GM23338 (cell line): ENCODE data around the gene CCL15. TPM values are rescaled to one million over a fixed set of nuclear protein-coding genes. Genes with fewer than 3 reads are reported as not detected.
A peak's percentile ranks its signal among the peaks of the same experiment; 100 is the strongest.

Source experiments
- ATAC-seq: fragments of 200-7000 bp; cut with Tn5 transposase; 3 replicates; pipeline ENCODE4 v1.9.1; 2020
- DNase-seq: peaks from one replicate; pipeline ENCODE4 v3.0.0-alpha.2; 2015; ENCODE audit warnings: low spot score
- H2AFZ ChIP-seq: fragments of 200-600 bp; sonication (generic); 2 replicates; pipeline ENCODE4 v1.8.0; 2016; ENCODE audit warnings: antibody characterized with exemption, mild to moderate bottlenecking, moderate library complexity
- H3F3A ChIP-seq: fragments of 200-600 bp; sonication (generic); replicated peaks from 2 replicates; pipeline ENCODE4 v1.8.0; 2017; ENCODE audit warnings: antibody characterized with exemption, mixed run types, low read depth
- H3K27ac ChIP-seq: fragments of 200-600 bp; sonication (generic); 2 replicates; pipeline ENCODE4 v1.6.1; 2016; ENCODE audit warnings: low read depth
- H3K27me3 ChIP-seq: fragments of 200-600 bp; sonication (generic); 2 replicates; pipeline ENCODE4 v1.8.0; 2016; ENCODE audit warnings: mild to moderate bottlenecking, mixed run types, moderate library complexity; ENCODE audit not compliant: insufficient read depth
- H3K36me3 ChIP-seq: fragments of 200-600 bp; sonication (generic); 2 replicates; pipeline ENCODE4 v1.8.0; 2016; ENCODE audit warnings: mild to moderate bottlenecking; ENCODE audit not compliant: insufficient read depth
- H3K4me1 ChIP-seq: fragments of 200-600 bp; sonication (generic); 2 replicates; pipeline ENCODE4 v1.8.0; 2016; ENCODE audit warnings: mild to moderate bottlenecking, moderate library complexity; ENCODE audit not compliant: insufficient read depth
- H3K4me2 ChIP-seq: fragments of 200-600 bp; sonication (generic); 2 replicates; pipeline ENCODE4 v1.7.1; 2017; ENCODE audit warnings: mixed run types
- H3K4me3 ChIP-seq: fragments of 200-600 bp; sonication (generic); 2 replicates; pipeline ENCODE4 v1.6.1; 2016; ENCODE audit warnings: mixed run types
- H3K79me2 ChIP-seq: fragments of 200-600 bp; sonication (generic); replicated peaks from 2 replicates; pipeline ENCODE4 v1.8.0; 2017; ENCODE audit warnings: mild to moderate bottlenecking; ENCODE audit not compliant: insufficient read depth
- H3K9me2 ChIP-seq: fragments of 200-600 bp; sonication (generic); 2 replicates; pipeline ENCODE4 v1.8.0; 2017; ENCODE audit not compliant: insufficient read depth
- H4K20me1 ChIP-seq: fragments of 200-600 bp; sonication (generic); replicated peaks from 2 replicates; pipeline ENCODE4 v1.8.0; 2017; ENCODE audit warnings: mild to moderate bottlenecking; ENCODE audit not compliant: insufficient read depth
- H3K27ac Mint-ChIP-seq: 2 replicates; pipeline ENCODE4 v1.8.0; 2020; ENCODE audit warnings: inconsistent platforms, mild to moderate bottlenecking, moderate library complexity, mixed read lengths
- H3K27me3 Mint-ChIP-seq: 3 replicates; pipeline ENCODE4 v1.8.0; 2022; ENCODE audit warnings: low read depth, mild to moderate bottlenecking, moderate library complexity, mixed read lengths, inconsistent platforms; ENCODE audit not compliant: insufficient read depth, poor library complexity
- H3K36me3 Mint-ChIP-seq: 3 replicates; pipeline ENCODE4 v1.8.0; 2021; ENCODE audit warnings: low read depth, mild to moderate bottlenecking, inconsistent platforms, moderate library complexity, mixed read lengths
- H3K4me1 Mint-ChIP-seq: 3 replicates; pipeline ENCODE4 v1.8.0; 2020; ENCODE audit warnings: mild to moderate bottlenecking, inconsistent platforms, mixed read lengths
- H3K4me3 Mint-ChIP-seq: 3 replicates; pipeline ENCODE4 v1.8.0; 2021; ENCODE audit warnings: moderate library complexity, mild to moderate bottlenecking, inconsistent platforms, mixed read lengths
- H3K9me3 Mint-ChIP-seq: 3 replicates; pipeline ENCODE4 v1.8.0; 2020; ENCODE audit warnings: moderate library complexity, mild to moderate bottlenecking, inconsistent platforms, mixed read lengths
- ETS1 ChIP-seq: IDR thresholded peaks from 2 replicates; pipeline ENCODE4 v1.6.1; 2016; ENCODE audit warnings: antibody characterized with exemption
- NANOG ChIP-seq: IDR thresholded peaks from 2 replicates; pipeline ENCODE4 v1.6.1; 2016; ENCODE audit warnings: antibody characterized with exemption, borderline replicate concordance
- REST ChIP-seq: IDR thresholded peaks from one replicate; pipeline ENCODE4 v1.6.1; 2018; ENCODE audit warnings: antibody characterized with exemption; ENCODE audit not compliant: unreplicated experiment
- STAT1 ChIP-seq: IDR thresholded peaks from one replicate; pipeline ENCODE4 v1.6.1; 2016; ENCODE audit warnings: antibody characterized with exemption; ENCODE audit not compliant: unreplicated experiment
- polyA plus RNA-seq: library from polyadenylated mRNA; unstranded; fragments of >200 nt; fragmentation: Nextera tagmentation; extraction: Ambion mirVana; gene quantifications from 2 replicates; pipeline ENCODE4 v1.2.1, GENCODE V29; 2016
- total RNA-seq: library from RNA; depleted of rRNA; stranded (reverse); fragments of >200 nt; shearing (Covaris generic); gene quantifications from 2 replicates; pipeline ENCODE4 v1.2.3, GENCODE V29; 2014
- TF ChIP-seq, protein P1 (sequence below), 2 experiments: fragments of 200-600 bp in 1 of 2; sonication (generic) in 1 of 2; conservative IDR thresholded peaks; 2 replicates each; pipeline versions ENCODE4 v1.5.1 to v1.6.1; 2016 to 2017; ENCODE audit warnings: antibody characterized with exemption in 2 of 2, low read depth in 2 of 2, mild to moderate bottlenecking in 2 of 2, moderate library complexity in 1 of 2
- TF ChIP-seq, protein P2 (sequence below): fragments of 250-450 bp; sonication (Bioruptor Pico); IDR thresholded peaks from 2 replicates; pipeline ENCODE4 v1.5.0; 2020; ENCODE audit warnings: mild to moderate bottlenecking, moderate library complexity

CCL15 gene
- total and polyA plus RNA-seq, 2 experiments from 2014 or later: not detected

DNA sequence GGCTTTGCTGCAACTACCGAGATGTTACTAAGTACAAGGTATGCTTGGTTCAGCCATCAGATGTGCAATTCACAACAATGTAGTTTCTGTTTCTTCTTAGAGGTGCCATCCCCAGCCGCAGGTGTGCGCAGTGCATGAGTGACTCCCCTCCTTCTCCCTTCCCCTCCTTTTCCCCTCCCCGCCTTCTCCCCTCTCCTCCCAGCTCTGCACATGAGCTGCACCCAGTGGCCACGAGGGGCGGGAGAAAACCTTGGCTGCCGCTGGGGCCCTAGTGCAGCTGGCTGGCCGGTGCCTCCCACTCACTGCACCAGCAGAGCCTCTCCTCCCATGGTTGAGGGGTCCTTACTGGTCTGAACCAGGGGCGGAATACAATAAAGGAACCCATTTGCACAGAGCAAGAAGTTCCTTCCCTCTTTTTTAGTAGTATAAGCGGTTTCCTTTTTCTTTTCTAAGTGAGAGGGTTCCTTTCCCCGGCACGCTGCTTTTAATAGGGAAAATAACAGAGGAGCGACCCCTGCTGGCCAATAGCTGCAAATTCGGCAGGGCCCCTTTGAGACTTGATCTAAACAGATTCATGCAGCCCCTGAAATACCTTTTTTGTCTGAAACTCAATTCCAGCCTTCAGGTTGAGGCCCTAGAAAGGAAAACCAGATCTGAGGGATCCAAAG lies 7.8 kb upstream of the CCL15 start:
- no peak overlapping the region for H3K4me3 Mint-ChIP-seq
- no peaks in the 10 kb centered on the region for H3K9me2 ChIP-seq
- H3K4me3 ChIP-seq: no peak overlapping the region
- peaks cover 10% of the 10 kb centered on the region; the same call in 2 of the 3 replicates for H3K36me3 Mint-ChIP-seq
- ATAC-seq (peak; percentile 40; the same call in 2 of the 3 replicates), DNase-seq (peak; percentile 54)
- peaks cover 67% of the 10 kb centered on the region for H3K9me3 Mint-ChIP-seq
- H3K36me3 ChIP-seq: no peaks in the 10 kb centered on the region
- H3K4me2 ChIP-seq: no peak overlapping the region
- H2AFZ ChIP-seq: no peak overlapping the region
- no peak overlapping the region for H3K27ac ChIP-seq
- no peaks in the 10 kb centered on the region for H4K20me1 ChIP-seq
- no peaks in the 10 kb centered on the region for H3K27me3 ChIP-seq
- TF ChIP-seq, protein P1, sequence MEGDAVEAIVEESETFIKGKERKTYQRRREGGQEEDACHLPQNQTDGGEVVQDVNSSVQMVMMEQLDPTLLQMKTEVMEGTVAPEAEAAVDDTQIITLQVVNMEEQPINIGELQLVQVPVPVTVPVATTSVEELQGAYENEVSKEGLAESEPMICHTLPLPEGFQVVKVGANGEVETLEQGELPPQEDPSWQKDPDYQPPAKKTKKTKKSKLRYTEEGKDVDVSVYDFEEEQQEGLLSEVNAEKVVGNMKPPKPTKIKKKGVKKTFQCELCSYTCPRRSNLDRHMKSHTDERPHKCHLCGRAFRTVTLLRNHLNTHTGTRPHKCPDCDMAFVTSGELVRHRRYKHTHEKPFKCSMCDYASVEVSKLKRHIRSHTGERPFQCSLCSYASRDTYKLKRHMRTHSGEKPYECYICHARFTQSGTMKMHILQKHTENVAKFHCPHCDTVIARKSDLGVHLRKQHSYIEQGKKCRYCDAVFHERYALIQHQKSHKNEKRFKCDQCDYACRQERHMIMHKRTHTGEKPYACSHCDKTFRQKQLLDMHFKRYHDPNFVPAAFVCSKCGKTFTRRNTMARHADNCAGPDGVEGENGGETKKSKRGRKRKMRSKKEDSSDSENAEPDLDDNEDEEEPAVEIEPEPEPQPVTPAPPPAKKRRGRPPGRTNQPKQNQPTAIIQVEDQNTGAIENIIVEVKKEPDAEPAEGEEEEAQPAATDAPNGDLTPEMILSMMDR (conservative IDR thresholded peaks at IDR 0.05; ENCODE audit: low read depth in 2 of 2): peak; percentile 48 to 78
- TF ChIP-seq REST: no peak
- no peak overlapping the region for H3K27ac Mint-ChIP-seq
- no peaks in the 10 kb centered on the region for H3F3A ChIP-seq
- H3K79me2 ChIP-seq: no peaks in the 10 kb centered on the region
- no peaks in the 10 kb centered on the region for H3K4me1 Mint-ChIP-seq
- no peaks in the 10 kb centered on the region for H3K27me3 Mint-ChIP-seq
- H3K4me1 ChIP-seq: no peaks in the 10 kb centered on the region

DNA sequence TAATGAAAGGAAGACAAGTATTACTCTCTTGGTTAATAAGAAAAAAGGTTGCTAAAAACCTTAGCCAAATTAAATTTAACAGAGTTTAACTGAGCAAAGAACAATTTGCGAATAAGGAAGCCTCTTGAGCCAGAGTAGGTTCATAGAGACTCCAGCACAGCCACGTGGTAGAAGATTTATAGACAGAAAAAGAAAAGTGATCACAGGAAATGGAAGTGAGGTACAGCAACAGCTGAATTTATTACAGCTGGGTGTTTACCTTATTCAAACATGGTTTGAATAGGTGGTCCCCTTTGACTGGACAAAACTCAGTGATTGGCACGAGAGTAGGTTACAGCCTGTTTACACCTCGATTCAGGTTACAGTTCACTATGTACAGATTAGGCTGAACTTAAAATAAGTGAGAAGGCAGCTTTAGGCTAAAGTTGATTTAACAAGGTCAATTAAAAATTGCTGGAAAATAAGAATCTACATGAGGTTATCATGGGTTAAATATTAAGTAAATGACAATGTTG lies 3.3 kb upstream of the CCL15 start:
- ATAC-seq: no peak
- no peak overlapping the region for H3K27ac Mint-ChIP-seq
- Histone ChIP-seq H3K4me3 (no peak overlapping the region), H3K36me3 (no peaks in the 10 kb centered on the region), H3K9me2 (peaks cover 3% of the 10 kb centered on the region; the same call in 1 of the 2 replicates), H3K27ac (no peak overlapping the region), H3K4me2 (no peak overlapping the region), H2AFZ (no peak overlapping the region; the same call in 1 of the 2 replicates), H3K27me3 (no peaks in the 10 kb centered on the region), H3F3A (no peaks in the 10 kb centered on the region), H3K79me2 (no peaks in the 10 kb centered on the region), H3K4me1 (no peaks in the 10 kb centered on the region), H4K20me1 (no peaks in the 10 kb centered on the region)
- H3K4me3 Mint-ChIP-seq: no peak overlapping the region
- H3K4me1 Mint-ChIP-seq: peaks cover 7% of the 10 kb centered on the region
- peaks cover 26% of the 10 kb centered on the region for H3K9me3 Mint-ChIP-seq
- peaks cover 7% of the 10 kb centered on the region; the same call in 2 of the 3 replicates for H3K36me3 Mint-ChIP-seq
- TF ChIP-seq NANOG (no peak), STAT1 (no peak), ETS1 (no peak)
- TF ChIP-seq, protein P2, sequence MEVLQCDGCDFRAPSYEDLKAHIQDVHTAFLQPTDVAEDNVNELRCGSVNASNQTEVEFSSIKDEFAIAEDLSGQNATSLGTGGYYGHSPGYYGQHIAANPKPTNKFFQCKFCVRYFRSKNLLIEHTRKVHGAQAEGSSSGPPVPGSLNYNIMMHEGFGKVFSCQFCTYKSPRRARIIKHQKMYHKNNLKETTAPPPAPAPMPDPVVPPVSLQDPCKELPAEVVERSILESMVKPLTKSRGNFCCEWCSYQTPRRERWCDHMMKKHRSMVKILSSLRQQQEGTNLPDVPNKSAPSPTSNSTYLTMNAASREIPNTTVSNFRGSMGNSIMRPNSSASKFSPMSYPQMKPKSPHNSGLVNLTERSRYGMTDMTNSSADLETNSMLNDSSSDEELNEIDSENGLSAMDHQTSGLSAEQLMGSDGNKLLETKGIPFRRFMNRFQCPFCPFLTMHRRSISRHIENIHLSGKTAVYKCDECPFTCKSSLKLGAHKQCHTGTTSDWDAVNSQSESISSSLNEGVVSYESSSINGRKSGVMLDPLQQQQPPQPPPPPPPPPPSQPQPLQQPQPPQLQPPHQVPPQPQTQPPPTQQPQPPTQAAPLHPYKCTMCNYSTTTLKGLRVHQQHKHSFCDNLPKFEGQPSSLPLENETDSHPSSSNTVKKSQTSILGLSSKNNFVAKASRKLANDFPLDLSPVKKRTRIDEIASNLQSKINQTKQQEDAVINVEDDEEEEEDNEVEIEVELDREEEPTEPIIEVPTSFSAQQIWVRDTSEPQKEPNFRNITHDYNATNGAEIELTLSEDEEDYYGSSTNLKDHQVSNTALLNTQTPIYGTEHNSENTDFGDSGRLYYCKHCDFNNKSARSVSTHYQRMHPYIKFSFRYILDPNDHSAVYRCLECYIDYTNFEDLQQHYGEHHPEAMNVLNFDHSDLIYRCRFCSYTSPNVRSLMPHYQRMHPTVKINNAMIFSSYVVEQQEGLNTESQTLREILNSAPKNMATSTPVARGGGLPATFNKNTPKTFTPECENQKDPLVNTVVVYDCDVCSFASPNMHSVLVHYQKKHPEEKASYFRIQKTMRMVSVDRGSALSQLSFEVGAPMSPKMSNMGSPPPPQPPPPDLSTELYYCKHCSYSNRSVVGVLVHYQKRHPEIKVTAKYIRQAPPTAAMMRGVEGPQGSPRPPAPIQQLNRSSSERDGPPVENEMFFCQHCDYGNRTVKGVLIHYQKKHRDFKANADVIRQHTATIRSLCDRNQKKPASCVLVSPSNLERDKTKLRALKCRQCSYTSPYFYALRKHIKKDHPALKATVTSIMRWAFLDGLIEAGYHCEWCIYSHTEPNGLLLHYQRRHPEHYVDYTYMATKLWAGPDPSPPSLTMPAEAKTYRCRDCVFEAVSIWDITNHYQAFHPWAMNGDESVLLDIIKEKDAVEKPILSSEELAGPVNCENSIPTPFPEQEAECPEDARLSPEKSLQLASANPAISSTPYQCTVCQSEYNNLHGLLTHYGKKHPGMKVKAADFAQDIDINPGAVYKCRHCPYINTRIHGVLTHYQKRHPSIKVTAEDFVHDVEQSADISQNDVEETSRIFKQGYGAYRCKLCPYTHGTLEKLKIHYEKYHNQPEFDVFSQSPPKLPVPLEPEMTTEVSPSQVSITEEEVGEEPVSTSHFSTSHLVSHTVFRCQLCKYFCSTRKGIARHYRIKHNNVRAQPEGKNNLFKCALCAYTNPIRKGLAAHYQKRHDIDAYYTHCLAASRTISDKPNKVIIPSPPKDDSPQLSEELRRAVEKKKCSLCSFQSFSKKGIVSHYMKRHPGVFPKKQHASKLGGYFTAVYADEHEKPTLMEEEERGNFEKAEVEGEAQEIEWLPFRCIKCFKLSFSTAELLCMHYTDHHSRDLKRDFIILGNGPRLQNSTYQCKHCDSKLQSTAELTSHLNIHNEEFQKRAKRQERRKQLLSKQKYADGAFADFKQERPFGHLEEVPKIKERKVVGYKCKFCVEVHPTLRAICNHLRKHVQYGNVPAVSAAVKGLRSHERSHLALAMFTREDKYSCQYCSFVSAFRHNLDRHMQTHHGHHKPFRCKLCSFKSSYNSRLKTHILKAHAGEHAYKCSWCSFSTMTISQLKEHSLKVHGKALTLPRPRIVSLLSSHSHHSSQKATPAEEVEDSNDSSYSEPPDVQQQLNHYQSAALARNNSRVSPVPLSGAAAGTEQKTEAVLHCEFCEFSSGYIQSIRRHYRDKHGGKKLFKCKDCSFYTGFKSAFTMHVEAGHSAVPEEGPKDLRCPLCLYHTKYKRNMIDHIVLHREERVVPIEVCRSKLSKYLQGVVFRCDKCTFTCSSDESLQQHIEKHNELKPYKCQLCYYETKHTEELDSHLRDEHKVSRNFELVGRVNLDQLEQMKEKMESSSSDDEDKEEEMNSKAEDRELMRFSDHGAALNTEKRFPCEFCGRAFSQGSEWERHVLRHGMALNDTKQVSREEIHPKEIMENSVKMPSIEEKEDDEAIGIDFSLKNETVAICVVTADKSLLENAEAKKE (CRISPR knock-in tag): no peak
- no peak for DNase-seq
- H3K27me3 Mint-ChIP-seq: no peaks in the 10 kb centered on the region
